OCI-LY3 (cell line): Measurements from ENCODE around the gene CD72.
A peak's percentile ranks its signal among the peaks of the same experiment; 100 is the strongest.

ENCODE experiments used
- CTCF ChIP-seq: fragments of 200-600, 300-600 bp; sonication (generic); IDR thresholded peaks from 2 replicates; pipeline ENCODE4 v1.5.1; 2014; ENCODE audit warnings: antibody characterized with exemption, low read length, low read depth
- EZH2phosphoT487 ChIP-seq: fragments of 200-600 bp; shearing (Covaris generic); IDR thresholded peaks from 2 replicates; pipeline ENCODE4 v1.6.1; 2018; ENCODE audit warnings: antibody characterized with exemption, mixed run types, low read depth

GRCh38 chr9:35658137-35658967 is 40.1 kb upstream of the CD72 start, which contains the start of gene CCDC107:
- TF ChIP-seq CTCF (peak; percentile 56), EZH2phosphoT487 (no peak)
